SKM-1 treated with dmso at 0.1 percent for 144 hours (cell line): ENCODE data around the gene CEP68.
"Not testable (repeated sequence)": the region's sequence is repeated elsewhere in the genome, so short reads cannot be mapped to it uniquely, and the experiment has no call there.

ENCODE experiments used
- DNase-seq: peaks from one replicate; lab custom pipeline; 2025; ENCODE audit not compliant: unreplicated experiment; lab: John Stamatoyannopoulos, UW

CEP68 gene

GRCh38 chr2:65030476-65031332, 25.5 kb upstream of the CEP68 start:
- no peak for DNase-seq

- DNase-seq = no peak
Observed at GRCh38 chr2:65031341-65032018, 24.7 kb upstream of the CEP68 start.

DNA sequence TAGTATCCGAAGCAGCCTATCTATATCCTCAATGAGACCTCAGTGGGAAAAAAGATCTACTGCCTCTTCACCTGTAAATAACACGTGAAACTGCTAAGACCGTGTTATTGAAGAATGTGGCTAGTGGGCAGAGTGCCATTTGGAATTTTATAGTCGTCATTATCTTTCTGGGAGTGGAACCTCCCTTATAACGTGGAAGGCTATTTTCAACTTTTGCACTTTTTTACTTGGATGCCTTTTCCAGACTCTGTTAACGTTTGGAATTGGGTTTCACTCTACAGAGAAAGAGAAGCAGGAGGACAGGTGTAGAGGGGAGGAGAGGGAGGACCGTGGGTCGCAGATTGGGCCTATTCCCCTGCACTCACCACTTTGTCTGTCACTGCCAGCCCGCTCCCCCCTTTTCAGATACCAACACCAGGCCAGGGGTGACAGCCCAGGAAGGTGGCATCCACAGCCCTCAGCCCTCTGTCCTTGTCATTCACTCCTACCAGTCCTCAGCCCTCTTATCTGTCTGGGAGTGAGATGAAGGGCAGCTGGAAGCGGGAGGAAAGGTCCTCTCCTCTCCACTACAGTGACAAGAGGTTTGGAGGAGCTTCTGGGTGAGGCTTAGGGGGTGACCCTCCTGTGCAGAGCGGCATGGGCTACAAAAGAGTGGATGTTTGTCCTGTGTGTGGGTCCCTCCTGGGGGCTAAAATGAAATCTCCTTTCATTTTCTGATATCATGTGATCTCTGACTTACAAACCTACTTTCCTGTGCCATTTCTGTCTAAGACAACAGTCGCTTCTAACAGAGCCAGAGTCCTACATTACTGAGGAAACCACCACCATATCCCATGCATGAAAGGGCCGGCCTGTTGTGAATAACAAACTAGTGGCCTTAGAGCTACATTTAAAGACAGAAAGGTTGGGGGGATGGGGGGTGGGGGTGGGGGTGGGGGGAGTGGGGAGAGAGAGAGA, 23.9 kb upstream of the CEP68 start:
- DNase-seq = no peak

DNA sequence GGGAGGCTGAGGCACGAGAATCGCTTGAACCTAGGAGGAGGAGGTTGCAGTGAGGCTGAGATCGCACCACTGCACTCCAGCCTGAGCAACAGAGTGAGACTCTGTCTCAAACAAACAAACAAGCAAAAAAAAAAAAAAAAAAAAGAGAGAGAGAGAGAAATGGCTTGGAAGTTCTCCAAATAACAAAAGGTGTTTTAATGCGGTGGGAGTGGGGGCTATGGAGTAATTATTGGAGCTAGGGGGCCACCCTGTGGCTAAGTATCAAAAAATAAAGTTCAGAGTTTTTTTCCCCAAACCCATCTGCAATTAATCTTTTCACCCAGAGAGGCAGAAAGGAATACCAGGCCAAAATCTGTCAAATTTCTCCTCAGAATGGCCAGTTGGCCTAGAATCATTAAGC, 23.0 kb upstream of the CEP68 start:
- no peak for DNase-seq

GRCh38 chr2:65033667-65034066, 22.5 kb upstream of the CEP68 start:
- not testable (repeated sequence) for DNase-seq

DNA sequence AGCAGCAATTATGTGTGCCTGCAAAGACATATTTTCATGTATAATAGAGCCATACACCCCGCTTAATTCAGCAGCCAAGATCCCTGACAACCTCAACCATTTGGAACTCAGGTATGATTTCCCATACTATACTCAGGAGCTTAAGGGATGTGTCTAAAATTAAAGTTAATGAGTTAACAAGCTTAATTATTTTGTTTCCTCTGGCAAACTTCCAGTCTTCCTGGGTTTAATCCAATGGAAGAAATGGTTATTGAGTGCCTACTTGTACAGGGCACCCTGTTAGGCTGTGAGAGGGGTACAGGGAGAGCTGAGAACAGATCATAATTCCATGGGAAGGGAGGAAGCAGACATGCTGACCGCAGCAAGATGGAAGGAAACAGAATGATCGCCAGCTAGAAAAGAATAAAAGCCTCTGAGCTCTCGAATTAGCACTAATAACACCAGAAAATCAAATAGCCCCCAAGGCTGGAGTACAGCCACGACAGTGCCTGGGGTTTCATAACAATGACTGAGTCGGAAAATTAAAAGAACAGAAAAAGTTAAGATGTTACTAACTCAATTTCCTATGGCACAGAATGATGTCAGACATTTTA, 20.8 kb upstream of the CEP68 start:
- no peak for DNase-seq

DNA sequence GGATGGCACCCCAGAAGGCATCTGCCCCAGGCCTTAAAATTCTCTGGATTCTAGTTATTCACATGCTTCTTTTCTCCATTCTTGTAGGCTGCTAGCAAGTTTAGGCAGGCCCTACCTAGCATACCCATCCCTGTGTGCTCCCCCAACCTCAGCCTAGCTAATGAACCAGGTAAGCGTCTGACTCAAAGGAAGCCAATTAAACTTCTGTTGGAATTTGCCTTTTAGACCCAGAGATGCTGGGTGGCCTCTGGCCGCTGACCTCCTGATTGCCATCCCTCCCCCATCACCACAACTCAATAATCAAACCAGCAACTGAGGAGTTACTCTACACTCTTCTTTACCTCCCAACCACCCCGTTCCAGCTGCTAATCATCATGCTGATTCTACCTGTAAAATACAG, 19.0 kb upstream of the CEP68 start:
- DNase-seq = no peak

- DNase-seq = no peak
Observed at GRCh38 chr2:65039640-65040039, 16.6 kb upstream of the CEP68 start.

GRCh38 chr2:65040400-65041261, 15.6 kb upstream of the CEP68 start:
- DNase-seq = peak; percentile 77

- no peak for DNase-seq
Observed at GRCh38 chr2:65043001-65043400, 13.2 kb upstream of the CEP68 start.

GRCh38 chr2:65044097-65044735, 12.0 kb upstream of the CEP68 start:
- no peak for DNase-seq

DNA sequence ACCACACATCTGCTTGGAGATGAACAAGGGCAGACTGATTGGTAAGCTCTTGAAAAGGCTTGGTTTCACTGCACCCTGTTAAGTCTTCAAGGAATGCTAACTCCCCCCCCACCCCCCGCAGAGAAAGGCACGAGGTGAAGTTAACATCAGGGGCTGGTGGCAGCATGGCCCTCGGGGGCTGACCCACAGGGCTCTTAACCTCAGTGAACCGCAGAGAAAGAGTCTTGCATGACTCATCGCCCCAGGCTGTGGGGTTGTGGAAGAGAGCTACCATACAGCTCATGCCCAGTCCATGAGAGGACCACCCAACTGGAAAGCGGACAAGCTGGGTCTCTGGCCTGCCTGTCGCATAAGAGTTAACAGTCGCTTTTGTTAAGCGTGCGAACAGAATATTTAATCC, 10.6 kb upstream of the CEP68 start:
- no peak for DNase-seq

- no peak for DNase-seq
Observed at GRCh38 chr2:65046633-65047407, 9.4 kb upstream of the CEP68 start.

DNA sequence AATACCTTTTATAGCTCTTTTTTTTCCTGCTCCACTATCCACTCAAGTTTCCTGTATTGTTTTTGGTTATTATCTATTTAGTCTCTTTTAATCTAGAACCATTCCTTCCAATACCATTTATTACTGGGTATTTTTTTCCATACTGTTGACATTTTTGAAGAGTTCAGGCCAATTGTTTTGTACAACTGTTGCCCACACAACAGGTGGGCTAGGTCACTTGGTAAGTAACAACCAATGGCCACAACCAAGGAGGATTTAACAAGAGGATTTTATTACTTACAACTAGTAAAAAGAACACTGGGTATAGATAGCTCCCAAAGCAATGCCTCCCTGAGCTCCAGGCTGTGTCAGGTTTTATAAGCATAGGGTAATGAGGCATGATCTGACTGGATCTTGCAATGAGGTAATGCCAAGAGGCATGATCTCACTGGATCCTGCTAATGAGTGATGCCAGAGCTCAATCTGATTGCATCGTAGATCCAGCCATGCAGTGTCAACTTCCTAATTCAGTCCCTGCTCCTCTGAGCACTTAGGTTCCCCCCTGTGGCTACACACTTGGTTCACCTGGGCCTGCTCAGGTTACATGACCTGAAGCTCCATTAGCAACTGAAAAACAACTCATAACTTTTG, 7.1 kb upstream of the CEP68 start:
- no peak for DNase-seq

- DNase-seq = no peak
Observed at GRCh38 chr2:65050931-65051330, 5.3 kb upstream of the CEP68 start.

DNA sequence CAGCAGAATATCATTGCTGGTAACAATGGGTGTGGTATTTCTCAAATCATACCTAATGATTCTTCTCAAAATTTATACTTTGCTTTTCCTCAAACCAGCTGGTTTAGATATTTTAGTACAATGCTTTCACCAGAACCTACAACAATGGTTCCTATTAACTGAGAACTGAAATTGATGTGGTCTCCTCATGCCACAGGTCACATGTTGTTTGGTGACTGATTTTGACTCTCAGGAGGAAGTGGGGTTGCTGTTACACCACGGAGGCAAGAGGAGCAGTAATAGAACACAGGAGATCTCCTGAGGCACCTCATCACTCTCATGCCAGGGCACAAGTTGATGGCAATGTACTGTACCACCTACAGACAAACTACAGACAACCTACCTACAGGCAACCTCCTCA, 3.0 kb upstream of the CEP68 start:
- DNase-seq = peak; percentile 72

DNA sequence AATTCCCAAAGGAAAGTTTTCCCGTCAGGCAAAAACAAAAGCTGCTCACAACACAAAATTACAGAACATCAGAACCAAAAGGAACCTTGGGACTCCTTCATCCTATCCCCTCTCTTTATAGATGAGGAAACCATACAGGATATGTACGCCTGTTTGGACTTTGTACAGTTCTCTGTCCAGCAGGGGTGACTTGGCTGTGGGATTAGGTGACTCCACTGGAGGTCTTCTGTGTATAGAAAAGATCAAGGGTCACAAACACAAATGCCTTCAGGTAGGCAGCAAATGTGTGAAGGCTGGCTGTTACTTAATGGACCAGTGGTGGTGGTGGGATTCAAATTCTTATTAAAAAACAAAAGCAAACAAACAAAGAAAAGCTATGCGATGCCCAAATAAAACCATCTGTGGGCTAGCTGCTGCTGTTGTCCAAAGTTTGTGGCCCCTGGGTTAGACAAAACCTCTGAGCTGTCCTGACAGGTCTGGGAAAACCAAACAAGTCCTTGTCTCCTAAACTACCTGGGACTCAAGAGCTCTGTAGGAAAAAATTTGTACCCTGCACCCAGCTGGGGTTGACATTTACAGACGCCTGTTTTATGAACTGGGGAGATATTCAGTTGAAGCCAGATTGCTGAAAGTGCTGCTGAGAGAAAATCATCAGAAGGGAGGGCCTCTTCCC, 1.3 kb upstream of the CEP68 start:
- DNase-seq = peak; percentile 17
